GM19023 (cell line): Measurements from ENCODE around the gene CRAMP1.
"Not testable (repeated sequence)": the region's sequence is repeated elsewhere in the genome, so short reads cannot be mapped to it uniquely, and the experiment has no call there.

Experiments
- ATAC-seq: cut with Tn5 transposase; IDR thresholded peaks from one replicate; pipeline ENCODE4 v1.9.1; 2021; ENCODE audit warnings: mild to moderate bottlenecking, moderate library complexity; ENCODE audit not compliant: unreplicated experiment

Gene CRAMP1

DNA sequence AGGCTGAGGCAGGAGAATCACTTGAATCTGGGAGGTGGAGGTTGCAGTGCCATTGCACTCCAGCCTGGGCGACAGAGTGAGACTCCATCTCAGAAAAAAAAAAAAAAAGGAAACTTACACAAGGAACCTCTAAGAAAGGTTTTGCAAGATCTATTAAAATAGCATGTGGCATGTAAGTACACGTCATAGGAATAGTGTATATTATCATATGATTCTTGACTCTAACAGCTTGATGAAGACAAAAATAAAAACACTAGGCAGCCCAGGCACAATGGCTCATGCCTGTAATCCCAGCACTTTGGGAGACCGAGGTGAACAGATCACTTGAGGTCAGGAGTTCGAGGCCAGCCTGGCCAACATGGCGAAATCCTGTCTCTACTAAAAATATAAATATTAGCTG, 16.6 kb upstream of the CRAMP1 start:
- ATAC-seq = not testable (repeated sequence)

DNA sequence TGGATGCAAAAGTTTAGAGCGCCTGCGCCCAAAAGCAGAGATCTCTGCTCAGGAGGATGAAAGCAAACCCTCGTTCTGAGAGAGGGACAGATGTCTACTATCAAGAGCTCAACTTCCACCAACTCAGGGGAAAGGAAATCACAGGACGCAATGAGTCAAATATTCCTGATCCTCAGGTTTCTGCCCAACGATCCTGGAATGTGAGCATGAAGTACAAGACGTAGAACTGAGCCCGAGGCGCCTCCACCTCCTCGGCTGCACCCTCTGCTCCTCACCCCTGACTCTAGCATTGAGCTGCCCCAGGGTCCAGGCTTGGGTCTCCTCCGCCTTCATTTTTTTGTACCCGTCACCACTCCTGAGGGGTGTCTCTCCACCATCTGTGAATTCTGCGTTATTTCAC, 15.6 kb upstream of the CRAMP1 start:
- ATAC-seq = no peak

DNA sequence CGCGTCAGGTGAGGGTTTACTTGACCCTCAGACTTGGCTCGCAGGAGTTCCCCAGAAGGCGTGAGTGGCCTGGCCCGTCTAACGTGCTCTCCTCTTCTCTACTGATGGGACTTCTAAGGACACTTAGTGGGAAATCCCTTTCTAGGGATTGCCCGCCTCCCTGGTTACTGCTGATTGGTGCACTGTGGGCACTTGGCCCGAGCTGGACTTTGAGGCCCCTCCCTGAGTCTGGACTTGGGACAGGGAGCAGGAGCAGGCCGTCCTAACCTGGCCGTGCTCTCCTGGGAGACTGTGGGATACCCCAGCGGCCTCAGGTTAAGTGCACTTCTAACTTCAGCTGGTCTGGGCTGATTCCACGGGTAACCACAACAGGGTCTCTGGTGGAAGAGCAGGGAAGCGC, 15.0 kb upstream of the CRAMP1 start:
- ATAC-seq = no peak

DNA sequence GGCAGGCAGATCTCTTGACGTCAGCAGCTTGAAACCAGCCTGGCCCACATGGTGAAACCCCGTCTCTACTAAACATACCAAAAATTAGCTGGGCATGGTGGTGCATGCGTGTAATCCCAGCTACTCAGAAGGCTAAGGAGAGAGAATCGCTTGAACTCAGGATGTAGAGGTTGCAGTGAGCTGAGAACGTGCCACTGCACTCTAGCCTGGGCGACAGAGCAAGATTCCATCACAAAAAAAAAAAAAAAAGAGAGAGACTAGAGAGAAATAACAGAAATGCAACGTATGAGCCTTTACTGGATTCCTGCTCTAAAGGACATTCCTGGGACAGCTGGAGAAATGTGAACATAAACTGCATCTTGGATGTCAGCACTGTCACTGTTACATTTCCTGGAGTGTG, 11.1 kb upstream of the CRAMP1 start:
- no peak for ATAC-seq

DNA sequence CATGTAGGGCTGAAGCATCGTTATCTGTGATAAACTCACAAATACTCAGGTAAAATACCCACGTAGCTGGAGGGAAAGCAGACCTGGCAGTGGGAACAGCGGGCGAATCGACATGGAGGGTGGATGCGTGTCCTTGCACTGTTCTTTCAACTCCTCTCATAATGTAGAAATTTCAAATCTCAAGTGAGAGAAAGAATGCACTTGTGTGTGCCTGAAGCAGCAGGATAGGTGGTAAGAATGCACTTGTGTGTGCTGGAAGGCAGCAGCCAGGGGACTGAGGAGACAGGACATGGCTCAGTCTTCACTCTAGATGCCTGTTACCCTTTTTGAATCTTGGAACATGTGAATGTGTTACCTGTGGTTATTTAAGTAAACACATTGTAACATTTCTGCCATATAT, 10.7 kb upstream of the CRAMP1 start:
- ATAC-seq = no peak

DNA sequence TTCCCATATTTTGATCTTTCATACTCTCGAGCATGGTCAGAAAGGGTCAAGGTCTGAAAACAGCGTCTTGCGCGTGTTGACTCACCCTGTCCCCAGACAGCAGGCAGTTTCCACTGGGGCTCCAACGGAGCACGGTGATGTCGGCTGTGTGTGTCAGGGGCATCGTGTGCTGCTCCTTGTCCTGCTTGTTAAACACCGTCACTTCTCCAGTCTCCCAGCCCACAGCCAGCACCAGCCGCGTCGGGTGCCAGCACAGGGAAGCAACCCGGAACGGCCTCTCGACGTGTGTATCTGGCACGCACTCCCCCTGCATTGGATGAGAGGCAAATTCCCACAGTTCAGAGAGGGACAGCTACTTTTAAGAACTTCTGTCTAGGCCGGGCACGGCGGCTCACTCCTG, 9.9 kb upstream of the CRAMP1 start:
- ATAC-seq = no peak

DNA sequence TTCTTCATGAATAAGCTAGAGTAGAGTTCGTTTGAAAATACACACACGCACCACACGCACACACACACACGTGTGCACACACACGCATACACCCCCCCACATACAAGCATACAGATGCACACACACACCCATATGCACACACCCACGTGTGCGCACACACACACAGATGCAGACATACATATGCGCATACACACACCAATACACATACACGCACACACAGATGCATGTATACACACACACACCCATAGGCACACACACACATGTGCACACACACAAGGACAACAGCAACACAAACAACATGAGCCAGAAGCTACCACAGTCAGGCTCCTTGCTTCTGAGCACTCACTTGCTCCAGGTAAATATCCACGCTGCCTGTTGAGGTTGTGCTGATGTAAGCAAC, 5.4 kb upstream of the CRAMP1 start:
- ATAC-seq = no peak

DNA sequence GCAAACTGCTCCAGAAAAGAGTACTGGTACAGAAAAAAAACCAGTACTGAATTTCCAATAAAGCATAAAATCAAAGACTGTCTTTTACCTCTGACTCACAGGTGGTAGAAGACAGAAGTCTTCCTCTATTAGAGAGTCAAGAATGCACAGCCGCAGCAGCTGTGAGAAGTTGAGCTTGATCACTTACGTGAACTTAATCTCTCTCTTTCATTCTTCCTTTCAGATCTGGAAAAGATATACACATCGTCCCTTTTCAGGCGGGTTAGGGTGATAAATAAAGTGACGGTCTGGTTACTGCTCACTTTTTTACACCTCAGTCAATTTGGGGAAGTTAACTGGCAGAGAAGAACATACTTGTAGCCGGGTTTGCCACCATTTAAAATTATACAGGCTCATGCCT, 4.2 kb upstream of the CRAMP1 start:
- ATAC-seq = no peak

DNA sequence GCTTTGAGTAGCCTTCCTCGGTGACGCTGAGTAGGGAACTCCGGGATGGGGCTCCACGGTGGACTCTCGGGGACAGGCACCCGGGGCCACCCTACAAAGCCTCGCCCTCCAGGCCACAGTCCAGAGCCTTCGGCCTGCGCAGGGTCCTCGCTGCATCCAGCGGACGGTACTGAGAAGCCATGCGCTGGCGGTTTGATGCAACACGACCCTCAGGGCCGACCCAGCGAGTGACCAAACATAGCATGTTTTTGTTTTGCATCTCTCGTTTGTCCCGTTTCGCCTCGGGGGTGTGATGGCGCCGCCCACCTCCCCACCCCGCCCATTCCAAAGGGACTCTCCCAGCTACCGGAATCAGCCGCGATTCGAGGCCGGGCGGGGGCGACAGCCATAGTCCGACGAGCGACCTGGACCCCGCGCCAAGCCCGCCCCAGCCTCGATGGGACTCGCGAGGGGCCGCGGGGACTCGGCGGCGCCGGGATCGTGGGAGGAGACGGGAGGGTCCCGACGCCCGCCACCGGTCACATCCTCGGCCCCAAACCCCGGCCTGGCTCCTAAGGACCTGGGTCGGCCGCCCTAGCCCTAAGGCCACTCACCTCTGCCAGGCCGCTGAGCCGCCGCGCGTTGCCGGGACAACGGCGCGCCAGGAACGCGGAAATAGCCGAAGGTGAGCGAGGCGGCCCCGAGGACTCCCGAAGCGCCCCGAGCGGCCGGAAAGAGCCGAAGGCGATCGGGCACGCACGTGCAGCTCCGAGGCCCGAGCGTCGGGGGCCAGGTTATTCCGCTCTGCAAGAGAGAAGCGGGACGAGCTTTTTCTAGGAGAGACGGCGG, 1.9 kb upstream of the CRAMP1 start:
- peak; percentile 34 for ATAC-seq

DNA sequence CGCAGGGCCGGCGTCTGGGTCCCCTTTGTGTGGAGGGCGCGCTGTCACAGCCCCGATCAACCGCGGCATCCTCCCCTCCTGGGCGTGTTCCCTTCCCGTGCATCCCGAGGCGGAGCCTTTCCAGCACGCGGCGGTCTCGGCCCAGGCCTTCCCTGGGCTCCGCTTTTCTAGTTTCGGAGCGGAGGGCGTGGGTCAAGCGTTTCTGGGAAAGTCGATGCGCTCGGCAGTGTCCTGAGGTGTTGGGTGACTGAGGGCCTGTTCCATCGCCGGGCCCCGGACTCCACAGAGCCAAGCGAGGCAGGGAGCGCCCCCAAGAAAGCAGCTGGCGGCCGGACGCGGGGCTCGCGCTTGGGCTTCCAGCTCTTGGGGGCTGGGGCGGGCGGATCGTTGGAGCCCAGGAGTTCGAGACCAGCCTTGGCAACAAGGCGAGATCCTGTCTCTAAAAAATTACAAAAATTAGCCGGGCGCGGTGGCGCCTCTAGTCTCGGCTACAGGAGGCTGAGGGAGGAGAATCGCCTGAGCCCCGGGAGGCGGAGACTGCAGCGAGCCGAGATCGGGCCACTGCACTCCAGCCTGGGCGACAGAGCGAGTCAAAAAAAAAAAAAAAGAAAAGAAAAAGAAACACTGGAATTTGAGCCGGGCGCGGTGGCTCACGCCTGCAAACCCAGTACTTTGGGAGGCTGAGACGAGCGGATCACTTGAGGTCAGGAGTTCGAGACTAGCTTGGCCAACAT, 1.1 kb upstream of the CRAMP1 start:
- ATAC-seq = no peak

DNA sequence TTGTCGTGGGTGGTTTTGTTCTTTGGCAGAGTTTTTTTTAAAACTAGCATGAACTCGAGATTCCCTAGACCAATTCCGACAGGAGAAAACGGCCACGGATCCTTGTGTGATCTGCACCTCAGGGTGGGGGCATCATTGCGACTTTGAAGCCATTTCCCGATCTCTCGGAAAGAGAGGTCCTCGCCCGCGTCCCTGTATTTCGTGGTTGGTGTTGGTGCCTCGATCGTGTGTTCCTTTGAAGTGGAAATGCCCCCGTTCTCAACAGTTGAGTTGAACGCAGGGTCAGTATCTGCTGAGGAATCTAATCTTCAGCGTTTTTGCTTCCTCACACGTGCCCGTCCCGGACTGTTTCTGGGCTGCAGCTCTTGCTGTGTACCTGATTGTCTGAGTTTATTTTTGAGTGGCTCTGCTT, 1.1 kb downstream of the CRAMP1 start:
- ATAC-seq = no peak

DNA sequence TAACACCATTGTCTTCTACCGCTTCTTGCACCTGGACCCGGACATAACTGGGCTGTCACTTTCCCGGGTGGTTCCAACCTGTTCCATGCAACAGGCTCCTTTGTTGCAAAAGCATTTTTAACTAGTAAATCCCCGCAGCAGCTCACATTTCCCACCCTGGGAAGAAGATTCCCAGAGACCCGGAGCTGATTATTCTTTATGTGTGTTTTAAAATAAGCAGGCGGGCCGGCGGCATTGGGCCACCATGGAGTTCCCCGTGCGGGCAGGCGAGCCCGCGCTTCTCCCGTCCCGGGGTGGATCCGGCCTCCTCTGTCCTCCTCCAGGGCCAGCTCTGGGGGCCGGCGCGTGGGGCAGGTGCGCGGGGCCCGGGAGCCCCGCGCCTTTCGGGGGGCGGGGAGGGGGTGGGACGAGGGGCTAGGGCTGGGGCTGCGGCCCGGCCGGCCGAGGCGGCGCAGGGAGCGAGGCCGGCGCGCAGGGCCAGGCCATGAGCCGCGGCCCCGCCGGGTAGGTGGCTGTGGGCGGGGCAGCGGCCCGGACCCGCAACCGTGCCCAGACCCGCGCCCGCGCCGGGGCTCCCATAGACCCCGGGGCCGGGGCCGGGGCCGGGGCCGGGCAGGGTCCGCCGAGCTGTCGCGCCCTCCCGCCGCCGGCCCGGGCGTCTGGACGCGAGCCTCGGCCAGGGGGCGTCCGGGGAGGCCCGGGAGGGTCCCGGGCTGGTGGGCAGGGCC, 1.7 kb downstream of the CRAMP1 start:
- ATAC-seq = no peak

DNA sequence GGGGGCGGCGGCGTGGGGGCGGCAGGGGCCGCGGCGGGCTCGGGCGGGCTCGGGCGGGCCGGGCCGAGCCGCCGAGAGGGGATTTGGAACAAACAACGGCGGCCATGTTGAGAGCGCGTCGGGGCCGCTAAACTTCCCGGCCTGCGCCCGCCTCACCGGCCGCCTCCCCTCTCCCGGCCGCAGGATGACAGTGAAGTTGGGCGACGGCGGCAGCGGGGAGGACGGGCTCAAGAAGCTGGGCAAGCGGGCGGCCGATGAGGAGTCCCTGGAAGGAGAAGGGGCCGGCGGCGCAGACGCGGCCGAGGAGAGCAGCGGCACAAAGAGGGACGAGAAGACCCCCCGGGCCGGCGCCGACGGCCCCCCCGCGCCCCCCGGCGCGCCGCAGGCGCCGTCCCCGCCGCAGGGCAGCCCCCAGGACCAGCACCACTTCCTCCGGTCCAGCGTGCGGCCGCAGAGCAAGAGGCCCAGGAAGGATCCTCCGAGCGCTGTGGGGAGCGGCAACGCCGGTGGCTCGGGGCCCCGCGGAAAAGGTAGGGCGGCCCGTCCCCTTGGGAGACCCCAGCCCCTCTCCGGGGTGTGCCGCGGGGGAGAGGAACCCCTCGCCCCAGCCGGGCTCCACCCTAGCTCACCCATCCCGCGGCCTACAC, 2.4 kb downstream of the CRAMP1 start:
- no peak for ATAC-seq

DNA sequence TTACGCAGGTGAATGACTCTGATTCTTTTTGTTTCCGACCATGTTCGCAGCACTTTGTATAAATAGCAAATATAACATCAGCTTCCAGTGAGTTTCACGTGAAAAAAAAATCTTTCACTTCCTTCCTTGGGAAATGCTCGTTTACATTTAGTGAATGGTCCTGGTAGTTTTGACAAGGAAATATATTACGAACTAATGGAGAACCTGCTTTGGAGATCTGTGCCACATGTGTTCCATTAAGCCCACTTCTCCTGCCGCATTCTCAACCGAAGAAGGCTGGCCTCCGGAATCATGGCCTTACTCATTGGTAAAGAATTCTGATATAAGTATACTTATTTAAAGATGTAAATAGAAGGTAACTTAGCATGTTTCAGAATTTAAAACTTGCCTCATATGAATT, 3.6 kb downstream of the CRAMP1 start:
- no peak for ATAC-seq

DNA sequence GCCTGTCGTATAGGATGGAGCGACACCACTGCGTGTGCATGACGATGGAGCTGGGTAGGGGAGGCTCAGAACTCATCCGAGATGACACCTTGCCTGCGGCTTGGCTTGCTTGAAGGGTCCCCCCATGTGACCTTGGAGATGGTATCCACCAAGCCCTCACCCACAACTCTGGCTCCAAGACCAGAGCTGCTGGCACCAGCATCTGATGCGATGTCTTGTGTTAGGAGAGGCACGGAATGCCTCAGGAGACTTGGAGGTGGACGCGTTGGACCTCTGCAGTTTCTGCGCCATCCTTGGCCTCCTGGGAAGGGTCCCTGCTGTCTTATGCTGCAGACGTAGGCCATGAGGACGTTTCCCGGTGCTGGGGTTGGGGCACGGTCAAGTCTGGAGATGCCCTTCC, 7.8 kb downstream of the CRAMP1 start:
- no peak for ATAC-seq

DNA sequence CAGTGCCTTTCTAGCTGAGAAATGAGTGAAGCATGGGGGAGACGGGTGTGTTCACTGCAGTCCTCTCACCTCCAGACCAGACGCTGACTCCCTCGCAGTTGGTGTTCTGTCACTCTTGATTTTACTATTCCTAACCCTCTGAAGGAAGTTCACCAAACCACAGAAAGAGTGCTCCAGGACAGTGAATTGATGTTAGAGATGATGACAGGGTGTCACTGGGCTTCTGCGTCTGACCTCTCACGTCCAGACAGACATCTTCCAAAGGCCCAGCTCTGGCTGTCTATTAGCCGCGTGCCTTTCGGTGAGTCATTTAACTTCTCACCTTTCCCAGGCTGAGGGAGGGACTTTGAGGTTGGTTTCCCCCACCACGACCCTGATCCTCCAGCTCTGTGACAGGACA, 8.2 kb downstream of the CRAMP1 start:
- no peak for ATAC-seq

DNA sequence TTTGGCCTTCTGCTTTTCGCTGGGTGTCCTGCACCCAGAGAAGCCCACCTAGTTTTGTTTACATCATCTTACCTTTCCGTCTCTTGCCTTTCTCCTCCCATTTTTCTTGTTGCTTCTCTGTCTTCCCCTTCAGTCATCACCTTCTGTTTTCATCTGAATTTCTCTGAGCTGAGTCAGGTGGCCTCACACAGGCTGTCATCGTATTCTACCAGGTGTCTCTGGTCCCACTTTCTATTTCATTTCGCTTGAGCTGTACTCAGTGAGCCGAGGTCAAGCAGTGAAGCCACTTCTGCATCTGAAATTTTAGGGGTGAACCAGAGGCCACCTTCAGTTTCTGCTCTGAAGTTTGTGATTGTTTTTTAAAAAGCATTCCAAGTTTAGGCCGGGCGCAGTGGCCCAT, 9.7 kb downstream of the CRAMP1 start:
- ATAC-seq = no peak

DNA sequence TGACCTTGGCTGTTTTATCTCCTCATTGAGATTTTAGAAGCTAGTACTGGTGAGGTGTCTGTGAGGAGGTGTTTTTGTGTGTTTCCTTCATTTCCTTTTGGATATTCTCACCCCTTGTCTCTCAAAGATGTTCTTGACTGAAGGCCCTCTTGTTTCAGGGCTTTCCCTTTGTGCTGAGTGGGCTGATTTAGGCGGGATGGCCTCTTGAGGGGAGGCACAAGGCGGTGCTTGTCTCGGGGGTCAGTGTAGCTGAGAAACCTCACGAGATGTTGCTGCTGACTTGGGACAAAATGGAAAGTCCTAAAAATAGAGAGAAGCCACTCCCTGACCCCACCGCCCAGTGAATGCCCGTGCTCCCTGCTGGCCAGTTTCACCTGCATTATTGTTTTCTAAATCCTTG, 14.2 kb downstream of the CRAMP1 start:
- ATAC-seq = no peak

DNA sequence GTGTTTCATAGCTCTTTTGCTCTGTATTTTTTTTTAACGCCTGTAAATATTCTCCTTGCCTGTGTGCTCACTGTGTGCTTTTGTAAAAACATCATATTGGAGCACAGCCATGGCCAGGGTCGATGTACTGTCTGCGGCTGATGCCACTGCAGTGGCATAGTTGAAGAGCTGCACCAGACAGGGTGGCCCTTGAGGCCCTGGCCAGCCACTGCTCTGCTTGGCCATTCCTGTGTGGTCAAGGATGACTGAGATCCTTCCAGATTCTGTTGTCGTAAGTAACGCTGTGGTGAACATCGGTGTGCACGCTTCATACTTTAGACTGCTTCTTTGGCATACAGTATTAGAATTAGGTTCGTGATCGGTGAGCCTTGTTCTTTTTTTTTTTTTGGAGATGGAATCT, 14.6 kb downstream of the CRAMP1 start:
- no peak for ATAC-seq

DNA sequence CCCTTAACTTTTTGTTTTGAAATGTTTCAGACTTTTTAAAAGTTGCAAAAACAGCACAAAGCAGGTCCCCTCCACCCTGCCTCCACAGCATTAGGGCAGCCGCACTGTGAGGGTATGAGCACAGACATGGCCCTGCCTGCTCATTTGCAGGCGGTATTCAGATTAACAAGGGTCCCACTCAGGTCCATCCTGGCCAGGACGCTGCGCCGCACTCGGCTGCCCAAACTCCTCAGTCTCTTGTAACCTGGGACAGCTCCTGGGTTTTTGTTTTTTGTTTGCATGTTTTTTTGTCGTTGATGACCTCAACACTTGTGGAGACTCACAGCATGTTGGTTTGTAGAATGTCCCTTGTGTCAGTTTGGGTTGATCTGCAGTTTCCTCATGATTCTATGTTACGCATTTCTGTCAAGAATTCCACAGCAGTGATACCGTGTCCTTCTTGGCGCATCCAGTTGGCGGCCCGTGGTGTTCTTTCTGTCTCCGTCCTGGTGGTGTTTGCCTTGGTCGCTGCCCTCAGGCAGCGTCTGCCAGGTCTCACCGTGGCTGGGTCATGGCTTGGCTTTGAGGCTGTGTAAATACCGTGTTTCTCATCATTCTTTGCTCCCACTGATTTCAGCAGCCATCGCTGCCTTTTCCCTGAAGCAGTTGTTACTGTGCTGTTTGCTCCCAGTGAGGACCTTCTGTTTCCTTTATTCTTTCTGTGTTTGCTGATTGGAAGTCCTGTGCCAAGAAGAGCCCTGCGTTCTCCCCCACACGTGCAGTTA, 18.5 kb downstream of the CRAMP1 start:
- no peak for ATAC-seq

DNA sequence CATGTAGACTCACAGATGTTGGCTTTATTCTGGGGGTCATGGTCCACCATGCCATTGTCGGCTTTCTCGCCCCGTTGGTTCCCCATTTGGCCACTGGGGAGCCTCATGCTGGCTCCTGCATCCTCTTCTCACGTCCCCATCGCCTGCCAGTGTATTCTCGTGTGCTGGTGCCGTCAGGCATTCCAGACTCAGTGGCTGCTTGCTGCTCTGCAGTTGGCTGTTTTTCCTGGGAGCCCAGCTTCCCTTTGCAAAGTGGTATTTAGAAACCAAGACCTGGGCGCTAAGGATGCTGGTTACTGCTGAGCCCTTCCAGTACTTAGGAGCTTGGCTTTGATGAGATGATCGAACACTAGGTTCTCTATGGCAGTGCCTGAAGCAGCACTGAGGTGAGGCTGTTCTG, 19.1 kb downstream of the CRAMP1 start:
- no peak for ATAC-seq
